GM19455 (cell line): ENCODE measurements around the gene MESD.

Experiments used
- ATAC-seq: cut with Tn5 transposase; IDR thresholded peaks from one replicate; pipeline ENCODE4 v1.9.1; 2021; ENCODE audit not compliant: unreplicated experiment

The MESD gene

DNA sequence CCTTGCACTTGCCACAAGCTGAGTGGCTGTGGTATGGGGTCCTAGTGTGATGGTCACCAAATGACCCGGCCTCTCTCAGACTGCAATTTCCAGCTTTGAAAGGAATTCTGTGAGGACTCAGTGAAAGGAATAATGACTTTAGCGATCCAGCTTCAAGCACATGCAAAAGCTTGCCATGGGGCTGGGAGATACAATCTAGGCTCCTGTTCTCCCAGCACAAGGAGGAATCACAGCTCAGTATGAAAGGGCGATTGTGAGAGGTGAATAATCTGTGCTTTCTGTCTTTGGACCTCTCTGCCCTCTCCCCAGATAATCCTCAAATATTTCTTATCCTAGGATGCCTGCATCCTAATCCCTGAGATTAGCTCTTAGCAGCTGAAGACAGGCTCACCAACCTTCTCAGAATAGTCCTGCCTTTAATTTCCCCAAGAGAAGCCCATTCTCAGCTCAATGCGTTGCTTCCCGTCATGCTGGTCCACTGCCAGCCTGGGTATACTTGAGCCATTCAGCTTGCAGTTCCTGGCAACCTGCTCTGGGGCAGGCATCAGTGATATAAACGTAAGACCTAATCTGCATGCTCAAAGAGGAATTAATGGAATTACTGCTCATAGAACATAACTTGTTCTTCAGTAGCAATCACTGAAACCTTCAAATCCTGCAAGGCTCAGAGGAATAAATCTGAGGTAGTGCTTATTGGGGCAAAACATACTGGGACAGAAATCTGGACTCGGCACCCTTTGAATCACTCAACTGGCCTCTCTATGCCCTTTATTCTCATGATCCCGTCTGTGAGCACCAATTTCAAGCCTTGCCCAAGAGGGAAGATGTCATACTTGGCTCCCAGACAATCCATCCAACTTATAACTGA lies 26.2 kb upstream of the MESD start:
- ATAC-seq: no peak

DNA sequence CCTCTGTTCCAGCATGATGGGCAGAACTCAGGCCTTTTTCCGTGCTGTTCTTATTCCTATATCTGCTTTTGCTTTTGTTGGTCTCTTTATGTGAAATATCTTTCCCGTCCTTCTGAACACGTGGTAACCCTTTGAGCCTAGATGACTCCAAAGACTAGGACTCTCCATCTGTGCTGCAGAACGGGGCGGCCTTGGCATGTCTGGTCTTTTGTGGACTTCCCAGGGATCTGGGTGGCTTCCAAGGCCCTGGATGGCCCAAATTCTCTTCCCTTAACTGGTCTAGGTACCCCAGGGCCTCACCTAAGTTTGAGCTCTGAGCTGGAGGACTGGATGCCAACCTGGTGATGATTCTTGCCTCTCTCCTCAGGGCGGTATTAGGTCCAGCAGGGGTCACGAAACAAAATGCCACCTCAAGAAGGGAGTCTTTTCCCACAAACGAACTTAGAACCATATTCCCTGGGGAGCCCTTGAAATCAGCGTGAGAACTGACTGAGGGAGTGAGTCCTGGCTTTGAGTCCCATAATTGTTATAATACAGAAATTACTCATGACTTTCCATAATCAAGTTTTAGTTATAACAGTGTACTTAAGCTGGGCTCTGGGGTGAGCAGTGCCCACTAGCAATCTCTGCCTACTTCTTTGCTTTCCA lies 25.0 kb upstream of the MESD start:
- ATAC-seq: no peak

DNA sequence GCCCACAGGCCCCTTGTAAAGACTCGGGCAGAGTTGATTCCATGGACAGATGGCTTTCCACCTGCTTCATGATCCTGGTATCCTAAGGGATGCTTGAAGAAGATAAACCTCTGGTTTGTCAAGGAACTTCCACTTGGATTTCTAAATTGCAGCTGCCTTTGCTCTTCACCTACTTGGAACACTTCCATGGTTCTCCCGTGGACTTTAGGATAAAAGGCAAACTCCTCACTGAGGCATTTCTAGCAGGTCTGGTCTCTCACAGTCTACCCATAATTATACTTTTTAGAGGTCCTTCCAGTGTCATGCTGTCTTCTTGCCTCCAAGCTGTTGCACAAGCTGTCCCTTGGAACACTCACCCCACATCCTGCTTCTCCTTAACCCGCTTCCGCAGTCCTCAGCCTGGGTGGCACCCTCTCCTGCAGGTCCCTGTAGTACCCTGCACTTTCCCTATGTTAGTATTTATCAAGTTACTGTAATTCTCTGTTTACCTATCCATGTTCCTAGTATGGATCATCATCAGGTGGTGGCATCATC lies 23.8 kb upstream of the MESD start:
- ATAC-seq: no peak

DNA sequence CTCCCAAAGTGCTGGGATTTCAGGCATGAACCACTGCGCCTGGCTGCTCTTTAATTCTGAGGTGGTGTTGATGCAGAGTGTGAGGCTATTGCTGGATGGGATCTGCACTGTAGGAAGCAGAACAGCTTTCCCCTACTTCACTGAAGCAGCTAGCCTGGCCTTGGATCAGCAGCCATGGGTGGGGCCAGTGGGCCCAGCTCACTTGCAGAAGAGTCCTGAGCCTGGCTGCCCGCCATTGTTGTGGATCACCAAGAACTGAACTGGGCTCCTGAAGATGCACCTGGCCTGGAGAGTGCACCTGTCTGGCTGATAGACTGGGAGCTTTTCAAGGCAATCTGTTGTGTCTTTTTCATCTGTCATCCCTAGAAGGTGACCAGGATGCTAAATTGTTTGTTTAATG lies 23.0 kb upstream of the MESD start:
- no peak for ATAC-seq

DNA sequence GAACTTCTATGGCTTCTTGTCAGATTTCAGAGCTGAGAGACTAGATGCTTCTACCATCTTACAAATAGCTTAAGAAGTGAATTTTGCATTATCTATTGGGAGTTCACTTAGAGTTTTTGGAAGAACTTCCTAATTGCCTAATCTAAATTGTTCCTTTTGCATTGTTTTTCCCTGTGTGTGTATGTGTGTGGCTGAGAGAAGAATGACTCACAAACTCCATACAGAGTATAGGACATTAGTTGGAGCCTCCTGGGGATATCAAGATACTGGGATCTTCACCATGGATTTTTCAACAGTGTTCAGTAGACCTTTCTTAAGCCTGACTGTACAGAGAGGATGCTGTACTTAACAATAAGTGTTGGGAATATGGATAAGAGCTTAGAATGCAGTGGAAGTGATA lies 22.0 kb upstream of the MESD start:
- ATAC-seq: no peak

DNA sequence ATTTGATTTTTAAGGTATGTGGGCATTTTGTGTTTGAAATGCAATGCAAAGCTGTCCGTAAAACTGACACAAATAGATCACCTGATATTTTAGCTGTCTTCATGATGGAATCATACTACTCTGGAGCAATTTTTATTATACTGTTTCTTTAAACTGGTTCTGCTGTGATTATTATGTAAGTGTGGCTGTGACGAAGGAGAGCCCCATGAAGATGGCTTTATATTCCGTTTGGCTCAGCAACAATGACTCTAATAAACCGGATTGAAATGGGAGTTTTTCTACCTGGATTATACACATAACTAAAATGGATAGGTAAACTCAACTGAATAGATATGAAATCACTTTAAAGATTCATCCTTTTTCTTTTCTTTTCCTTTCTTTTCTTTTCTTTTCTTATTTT lies 20.5 kb upstream of the MESD start:
- ATAC-seq: no peak

DNA sequence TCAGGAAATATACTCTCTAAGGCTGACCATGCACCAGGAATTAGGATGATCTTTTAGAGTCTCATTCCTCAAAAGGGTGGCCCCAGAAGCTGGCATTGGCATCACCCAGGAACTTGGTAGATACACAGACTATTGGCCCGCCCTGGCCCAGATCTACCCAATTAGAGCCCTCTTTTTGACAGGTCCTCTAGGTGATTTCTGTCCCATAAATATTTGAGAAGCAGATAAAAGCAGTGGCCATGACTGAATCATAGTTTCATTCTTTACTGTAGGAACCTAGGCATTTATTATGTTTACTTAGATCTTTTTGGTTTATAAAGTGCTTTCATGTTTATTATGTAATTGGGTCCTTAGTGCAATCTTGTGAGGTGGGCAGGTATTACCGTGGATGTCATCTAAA lies 18.7 kb upstream of the MESD start:
- no peak for ATAC-seq

DNA sequence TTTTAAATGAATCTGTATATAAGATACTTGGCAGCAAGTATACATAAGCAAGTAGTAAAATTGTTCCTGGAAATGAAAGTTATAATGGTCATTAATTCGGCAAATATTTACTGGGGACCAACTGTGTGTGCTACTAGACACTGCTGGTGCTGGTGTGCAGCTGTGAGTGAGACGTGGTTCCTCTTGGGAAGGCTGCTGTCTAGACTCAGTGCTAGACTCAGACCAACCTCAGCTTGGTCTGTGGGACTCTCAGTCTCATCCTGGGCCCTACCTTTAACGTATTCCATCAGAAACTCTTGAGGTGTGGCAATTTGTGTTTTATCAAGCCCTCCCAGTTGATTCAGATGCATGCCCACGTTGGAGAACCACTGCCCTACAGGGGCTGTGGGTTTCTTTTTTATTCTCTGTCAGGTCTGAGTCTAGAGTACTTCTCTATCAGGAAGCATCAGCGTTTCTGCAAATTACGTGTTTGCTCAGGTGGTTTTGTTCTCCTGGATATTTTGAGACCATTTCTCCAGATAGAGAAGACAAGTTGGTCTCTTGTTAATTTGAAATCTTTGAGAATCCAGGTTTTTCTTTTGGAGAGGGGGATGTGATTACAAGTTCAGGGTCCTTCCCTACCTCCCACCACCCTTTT lies 17.9 kb upstream of the MESD start:
- ATAC-seq: no peak

DNA sequence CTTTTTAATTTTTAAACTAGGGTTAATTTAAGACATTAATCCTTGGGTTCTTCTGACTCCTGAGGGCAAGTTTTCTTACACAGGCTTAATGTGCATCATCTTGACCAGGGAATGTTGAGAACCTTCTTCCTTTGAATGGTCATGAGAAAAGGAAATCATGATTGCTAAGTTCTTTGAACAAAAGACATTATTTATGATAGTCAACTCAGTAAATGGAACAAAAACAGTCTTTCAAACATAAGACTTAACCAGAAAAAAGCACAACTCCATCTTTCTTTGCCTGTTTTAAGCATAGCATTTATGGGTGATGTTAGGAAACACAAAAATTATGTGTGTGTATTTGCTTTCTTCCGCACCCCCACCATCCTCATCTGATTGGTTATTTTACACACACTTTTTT lies 16.5 kb upstream of the MESD start:
- ATAC-seq: no peak

DNA sequence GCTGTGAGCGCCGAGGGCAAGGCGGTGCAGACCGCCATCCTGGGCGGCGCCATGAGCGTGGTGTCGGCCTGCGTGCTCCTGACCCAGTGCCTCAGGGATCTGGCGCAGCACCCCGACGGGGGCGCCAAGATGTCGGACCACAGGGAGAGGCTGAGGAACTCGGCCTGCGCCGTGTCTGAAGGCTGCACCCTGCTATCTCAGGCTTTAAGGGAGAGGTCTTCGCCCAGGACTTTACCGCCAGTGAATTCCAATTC lies 13.4 kb upstream of the MESD start:
- ATAC-seq: no peak

DNA sequence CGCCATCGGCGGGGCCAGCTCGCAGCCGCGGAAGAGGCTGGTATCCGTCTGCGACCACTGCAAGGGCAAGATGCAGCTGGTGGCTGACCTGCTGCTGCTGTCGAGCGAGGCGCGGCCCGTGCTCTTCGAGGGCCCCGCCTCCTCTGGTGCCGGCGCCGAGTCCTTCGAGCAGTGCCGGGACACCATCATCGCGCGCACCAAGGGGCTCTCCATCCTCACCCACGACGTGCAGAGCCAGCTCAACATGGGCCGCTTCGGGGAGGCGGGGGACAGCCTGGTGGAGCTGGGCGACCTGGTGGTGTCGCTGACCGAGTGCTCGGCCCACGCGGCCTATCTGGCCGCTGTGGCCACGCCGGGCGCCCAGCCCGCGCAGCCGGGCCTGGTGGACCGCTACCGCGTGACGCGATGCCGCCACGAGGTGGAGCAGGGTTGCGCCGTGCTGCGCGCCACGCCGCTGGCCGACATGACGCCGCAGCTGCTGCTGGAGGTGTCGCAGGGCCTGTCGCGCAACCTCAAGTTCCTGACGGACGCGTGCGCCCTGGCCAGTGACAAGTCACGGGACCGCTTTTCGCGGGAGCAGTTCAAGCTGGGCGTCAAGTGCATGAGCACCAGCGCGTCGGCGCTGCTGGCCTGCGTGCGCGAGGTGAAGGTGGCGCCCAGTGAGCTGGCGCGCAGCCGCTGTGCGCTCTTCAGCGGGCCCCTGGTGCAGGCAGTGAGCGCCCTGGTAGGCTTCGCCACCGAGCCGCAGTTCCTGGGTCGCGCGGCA lies 12.9 kb upstream of the MESD start:
- ATAC-seq: no peak

DNA sequence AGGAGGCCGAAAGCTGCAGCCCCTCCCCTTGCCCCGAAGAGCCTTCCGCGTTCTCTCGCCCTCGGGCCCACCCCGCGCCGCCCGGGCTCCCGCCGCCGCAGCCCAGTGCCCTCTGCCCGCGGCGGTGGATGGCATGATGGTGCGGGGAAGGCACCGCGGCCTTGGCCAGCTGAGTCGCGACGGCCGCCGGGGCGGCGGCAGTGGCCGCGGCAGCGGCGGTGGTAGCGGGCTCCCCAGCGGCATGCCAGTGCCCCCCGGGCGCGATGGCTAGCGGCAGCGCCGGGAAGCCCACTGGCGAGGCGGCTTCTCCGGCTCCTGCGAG lies 12.4 kb upstream of the MESD start:
- no peak for ATAC-seq

DNA sequence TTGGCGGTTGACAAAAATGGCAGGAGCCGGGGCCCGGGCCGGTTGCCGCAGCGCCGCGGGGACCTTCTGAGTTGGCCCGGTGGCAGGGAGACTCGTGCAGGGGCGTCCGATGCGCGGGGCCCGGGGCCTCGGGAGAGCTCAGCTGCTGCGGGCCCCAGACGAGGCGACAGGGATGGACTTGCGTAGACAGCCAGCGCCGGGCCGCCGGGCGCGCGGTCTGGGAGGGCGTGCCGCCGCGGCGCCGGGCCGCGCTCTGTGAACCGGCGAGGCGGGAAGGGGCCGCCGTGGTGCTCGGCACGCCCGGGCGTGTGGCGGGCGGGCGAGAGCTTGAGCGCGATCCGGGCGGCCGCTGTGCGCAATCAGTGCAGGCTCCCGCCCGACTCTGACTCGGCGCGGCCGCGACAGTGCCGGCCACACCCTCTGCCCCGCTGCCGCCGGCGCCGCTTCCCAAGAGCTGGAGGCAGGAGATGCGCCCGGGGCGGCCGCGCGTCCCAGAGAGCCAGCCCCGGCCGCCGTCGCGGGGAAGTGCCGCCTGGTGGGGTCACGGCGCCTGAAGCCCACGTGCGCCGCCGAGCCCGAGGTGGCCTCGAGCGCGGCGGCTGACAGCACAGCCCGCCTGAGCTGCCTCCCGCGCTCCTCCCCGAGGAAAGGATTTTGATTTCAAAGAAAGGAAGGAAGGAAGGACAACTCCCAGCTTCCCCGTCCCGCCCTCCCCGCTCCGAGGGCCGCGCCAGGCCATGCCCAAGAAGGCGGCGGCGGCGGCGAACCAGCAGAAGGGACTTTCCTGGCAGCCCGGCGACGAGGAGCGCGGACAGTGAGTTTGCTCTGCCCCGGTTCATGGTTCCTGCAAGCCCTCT lies 11.8 kb upstream of the MESD start:
- peak; percentile 38 for ATAC-seq

DNA sequence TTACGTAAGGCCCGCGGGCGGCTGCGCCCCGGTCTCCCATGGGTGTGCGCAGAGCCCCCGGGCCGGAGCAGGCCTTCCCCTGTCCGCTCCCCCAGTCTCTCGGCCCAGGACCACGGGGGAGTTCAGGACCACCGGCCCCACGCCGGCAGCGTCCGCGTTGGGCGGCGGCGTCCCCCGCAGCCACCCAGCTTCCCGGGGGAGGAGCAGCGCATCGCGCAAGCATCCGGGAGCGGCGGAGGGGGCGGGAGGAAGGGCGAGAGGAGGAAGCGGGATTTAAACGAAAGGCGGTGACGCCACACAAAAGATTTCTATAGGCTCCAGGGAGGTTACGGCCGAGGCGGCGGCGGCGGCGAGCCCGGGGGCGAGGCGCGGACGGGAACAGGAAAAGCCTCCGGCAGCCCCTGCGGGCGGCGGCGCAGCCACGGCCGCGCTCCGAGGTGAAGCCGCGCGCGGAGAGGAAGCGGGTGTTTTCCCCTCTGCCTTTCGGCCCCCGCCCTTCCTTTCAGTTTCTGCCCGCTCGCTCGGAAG lies 11.1 kb upstream of the MESD start, which contains the start of gene TLNRD1:
Gene TLNRD1, plus strand, starts transcription at position 300 of the 528 bp plus-strand sequence. CDS start 1,349 bp downstream, outside the sequence.
- peak; percentile 61 for ATAC-seq

DNA sequence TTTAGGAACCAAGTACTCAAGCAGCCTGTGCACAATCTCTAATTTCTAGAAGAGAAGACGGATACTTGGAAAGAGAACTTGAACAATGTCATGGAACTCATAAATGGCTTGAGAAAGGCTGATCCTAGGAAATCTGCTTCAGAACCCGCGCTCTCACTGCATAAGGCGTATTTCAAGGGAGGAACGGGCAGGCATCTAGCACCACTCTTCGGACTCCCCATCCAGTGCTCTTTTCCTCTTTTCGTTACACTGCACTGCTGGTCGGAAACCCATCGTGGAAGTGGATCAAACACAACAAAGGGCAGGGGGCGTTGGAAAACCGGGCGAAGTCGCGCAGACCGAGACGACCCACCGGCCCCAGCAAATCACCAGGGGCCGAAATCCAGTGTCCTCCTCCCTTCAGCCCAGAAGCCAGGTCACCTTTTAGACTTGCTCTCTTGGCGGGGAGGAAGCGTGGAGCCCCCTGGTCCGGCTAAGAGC lies 10.6 kb upstream of the MESD start:
- no peak for ATAC-seq

DNA sequence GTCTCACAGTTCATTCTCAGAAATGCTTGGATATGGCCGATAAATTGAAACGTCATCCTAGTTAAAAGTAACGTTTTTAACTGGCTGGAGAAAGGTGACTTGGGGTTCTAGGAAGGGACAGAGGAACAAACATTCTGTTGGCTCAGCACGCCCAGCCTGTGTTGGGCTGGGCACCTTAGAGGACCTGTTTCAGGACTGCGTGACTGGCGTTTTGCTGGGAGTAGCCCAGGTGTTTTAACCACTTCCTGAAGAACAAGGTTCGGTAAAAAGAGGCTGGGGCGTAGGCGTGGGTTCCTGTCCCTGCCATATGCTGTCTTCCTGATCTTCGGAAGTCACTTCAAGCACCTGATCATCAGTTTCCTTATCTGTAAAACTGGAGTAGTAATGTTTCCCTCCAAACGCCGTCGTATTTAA lies 10.0 kb upstream of the MESD start:
- ATAC-seq: peak; percentile 31

DNA sequence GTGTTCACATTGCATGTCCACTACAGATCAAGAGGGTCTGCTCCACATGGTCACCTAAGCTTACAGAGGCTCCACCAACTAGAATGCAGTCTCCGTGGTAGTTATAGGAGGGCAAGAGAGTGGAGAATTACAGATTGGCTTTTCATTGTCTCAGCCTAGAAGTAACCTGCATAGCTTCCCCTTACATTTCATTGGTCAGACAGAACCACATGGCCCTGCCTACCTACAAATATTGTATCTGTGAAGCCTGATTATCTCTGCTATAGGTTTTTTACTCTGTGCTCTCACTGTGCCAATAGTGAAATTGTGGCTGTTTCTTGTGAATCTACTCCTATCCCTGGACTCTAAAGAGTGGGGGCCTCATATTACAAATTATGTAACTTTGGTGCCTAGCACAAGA lies 8.6 kb upstream of the MESD start:
- no peak for ATAC-seq

DNA sequence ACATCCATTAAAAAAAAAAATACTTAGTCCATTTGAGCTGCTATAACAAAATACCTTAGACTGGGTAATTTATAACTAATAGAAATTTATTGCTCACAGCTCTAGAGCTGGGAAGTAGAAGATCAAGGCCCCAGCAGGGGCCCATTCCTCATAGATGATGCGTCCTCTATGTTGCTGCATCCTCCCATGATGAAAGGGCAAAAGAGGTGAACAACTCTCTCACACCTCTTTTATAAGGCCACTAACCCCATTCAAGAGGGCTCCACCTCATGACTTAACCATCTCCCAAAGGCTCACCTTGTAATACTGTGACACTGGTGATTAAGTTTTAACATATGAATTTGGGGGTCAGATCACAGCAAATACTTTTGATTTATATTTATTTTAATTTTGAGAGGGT lies 8.1 kb upstream of the MESD start:
- ATAC-seq: no peak

DNA sequence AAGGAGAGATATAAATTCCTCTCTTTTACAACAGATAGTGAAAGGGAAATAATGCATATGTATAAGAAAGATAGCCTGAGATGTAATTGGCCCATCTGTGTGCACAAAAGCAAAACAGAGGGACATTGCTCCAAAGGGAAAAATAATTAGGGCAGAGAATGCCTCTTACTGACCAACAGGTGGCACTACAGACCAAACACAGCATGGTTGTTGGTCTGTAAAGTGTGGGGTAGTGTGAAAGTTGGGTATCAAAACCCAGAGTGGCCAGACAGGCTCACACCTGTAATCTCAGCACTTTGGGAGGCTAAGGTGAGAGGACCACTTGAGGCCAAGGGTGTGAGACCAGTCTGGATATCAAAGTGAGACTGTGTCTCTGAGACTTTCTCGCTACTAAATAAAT lies 6.6 kb upstream of the MESD start:
- ATAC-seq: no peak

DNA sequence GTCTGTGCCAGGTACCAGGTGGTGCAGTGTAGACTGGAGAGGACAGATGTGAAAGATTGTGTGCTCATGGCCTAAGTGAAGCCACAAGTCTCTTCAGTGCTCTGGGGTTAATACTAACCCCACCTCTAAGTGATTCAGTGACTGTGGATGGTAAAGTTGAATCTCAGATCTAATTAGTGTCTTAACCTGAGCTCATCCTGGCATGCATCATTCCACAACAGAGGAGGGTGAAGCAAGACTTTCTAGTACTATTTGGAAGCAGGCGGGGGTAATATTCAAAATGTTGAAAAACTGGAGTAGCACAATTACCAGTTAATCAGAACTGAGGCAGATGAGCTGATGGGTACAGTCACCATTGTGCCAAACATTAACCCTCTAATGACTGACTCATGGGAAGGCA lies 2.8 kb upstream of the MESD start:
- ATAC-seq: no peak
